HG03108 (cell line): ENCODE measurements around the gene COL6A3.

Experiments used
- ATAC-seq: cut with Tn5 transposase; IDR thresholded peaks from one replicate; pipeline ENCODE4 v1.9.1; 2021; ENCODE audit warnings: moderate library complexity; ENCODE audit not compliant: unreplicated experiment

Gene COL6A3

DNA sequence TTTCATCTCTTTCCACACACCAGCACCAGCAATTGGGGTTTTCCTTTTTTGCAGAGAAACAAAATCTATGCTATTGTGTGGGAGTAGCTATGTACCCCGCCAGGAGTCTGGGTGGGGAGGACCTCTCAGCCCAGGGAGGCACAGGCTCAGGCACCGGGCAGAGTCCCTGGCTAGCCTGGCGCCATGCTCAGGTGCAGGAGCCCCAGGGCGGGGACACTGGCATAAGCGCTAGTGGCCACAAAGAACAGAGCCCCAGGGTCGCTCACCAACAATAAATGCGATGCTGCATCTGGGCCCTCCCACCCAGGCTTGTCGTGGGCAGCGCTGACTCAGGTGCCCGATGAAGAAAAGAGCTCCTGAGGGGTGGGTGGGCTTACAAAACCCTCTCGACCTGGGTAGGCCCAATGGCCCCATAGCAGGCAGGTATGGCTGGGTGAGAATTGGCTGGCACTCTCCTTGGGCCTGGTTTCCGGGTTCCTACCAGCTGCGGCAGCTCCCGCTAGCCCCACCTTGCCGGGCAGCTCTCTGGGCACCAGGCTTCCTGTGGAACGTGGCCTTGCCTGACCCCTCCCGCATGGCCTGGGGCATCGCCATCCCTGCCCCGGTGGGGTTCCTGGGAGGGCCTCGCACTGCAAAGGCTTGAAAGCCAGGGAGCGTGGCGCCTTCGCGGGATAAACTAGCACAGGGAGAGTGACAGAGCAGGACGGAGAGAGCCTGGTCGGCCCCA is 31.8 kb upstream of the COL6A3 start:
- no peak for ATAC-seq

GRCh38 chr2:237444071-237444470 is 30.1 kb upstream of the COL6A3 start:
- no peak for ATAC-seq

DNA sequence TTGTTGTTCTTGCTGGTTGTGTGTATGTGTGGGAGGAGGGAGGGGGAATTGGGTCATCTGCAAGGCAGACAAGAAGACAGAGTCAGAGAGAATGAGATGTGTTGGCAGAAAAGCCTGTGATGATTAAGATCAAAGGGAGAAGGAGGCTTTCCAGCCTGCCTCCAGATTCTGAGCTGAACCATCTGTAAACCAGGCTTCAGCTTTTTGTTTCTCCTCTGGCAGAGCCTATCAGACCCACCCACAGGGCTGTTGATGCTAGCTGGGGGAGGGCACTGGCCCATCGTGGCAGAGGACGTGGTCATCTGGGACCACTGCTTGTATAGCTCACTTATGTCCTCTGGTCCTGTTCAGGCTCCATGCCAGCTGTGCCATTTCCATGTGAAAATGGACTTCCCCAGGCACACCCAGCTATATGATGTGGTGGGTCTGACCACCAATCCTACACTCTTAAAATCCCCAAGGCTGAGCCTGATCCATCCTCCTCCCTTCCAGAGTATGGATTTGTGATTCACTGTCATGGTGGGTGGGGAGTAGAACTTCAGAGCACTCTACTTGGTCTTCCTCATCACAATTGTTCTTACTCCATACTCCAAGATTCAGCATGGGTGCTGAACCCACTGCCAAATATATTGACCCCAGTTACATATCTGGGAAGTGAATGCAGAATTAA is 27.8 kb upstream of the COL6A3 start:
- no peak for ATAC-seq

DNA sequence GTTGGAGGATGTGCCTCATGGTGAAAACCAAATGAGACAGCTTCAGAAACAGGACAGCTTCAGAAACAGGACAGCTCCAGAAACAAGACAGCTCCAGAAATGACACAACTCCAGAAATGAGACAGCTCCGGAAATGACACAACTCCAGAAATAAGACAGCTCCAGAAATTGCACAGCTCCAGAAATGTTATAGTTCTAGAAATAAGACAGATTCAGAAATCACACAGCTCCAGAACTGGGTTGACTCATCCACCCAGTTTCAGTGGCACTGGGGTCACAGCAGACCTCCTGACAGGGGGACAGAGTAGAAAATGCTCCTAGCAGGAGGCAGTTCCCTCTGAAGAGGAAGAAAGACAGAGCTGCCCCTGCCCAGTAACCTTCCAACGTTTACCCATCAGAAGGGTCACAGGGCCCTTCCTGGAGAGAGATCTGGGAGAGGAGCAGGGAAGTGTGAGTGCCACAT is 26.9 kb upstream of the COL6A3 start:
- no peak for ATAC-seq

DNA sequence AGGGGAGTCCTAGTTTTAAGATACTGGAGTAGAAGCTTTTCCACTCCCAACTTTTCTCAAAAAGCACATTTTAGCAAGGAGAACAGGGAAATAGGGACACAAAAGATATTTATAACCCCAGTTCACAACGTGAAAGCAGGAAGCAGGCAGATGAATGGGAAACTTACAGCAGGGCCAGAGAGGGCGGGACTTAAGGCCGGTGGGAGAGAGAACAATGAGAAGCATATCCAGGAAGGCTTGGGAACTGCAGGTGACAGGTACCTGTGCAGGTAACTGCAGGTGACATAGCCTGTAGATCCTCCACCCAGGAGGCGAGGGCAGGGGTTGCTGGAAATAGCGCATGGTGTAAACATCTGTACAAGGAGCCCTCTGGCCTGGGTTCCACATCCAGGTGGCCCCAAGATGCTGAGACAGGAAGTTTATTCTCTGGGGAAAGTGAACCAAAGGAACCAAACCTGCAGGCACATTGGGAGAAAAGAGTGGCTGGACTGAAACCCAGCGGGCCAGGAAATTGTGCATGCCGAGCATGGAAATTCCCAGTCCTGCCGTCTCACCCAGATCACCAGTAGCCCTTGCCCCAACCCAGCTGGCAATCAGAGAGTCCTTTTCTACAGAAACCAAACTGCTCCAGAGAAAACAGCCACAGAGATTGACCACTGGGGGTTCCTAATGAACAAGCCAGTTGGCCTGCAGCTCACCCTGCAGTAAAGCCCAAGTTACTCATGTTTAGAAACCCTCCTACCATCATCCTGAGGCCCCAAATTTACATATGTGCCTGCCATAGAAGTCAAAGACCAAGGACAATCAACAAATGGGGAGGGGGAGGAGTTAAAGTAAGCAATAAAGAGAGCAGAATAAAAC is 24.3 kb upstream of the COL6A3 start:
- no peak for ATAC-seq

DNA sequence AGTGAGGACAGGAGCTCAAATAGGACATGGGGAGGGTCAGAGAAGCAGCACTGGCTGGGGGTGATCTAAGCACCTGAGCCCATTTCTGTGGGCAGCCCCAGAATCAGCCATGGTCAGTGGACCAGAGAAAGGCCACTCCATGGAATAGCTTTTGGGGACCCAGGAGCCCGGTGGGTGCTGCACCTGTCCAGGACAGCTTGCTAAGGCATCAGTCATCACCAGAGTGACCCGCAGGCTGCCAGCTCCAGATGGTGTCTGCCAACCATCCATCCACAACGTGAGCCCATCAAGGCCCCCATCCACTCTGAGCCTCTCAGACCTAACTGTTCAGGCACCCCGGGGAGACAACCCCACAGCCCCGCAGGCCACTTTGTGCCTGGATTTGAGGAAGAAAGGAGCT is 23.6 kb upstream of the COL6A3 start:
- ATAC-seq = no peak

GRCh38 chr2:237435844-237436587 is 22.1 kb upstream of the COL6A3 start:
- ATAC-seq = no peak

DNA sequence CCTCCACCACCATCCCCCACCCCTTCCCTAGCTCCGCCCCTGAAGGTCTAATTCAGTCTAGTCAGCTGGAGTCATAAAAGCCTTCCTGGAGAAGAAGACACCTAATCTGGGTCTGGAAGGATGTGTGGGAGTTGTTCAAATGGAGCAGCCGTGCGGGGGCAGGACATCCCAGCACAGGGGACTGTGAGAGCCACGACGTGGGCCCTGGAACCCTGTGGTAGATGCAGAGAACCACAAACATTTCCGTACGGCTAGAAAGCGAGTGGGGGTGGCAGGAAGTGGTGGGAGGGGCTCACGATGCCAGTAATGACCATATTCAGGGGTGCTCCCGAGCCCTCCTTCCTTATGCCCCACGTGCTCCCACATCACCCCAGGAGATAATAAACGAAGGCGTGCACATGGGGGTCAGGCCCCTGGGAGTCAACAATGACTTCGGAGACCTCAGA is 20.9 kb upstream of the COL6A3 start:
- peak; percentile 84 for ATAC-seq

DNA sequence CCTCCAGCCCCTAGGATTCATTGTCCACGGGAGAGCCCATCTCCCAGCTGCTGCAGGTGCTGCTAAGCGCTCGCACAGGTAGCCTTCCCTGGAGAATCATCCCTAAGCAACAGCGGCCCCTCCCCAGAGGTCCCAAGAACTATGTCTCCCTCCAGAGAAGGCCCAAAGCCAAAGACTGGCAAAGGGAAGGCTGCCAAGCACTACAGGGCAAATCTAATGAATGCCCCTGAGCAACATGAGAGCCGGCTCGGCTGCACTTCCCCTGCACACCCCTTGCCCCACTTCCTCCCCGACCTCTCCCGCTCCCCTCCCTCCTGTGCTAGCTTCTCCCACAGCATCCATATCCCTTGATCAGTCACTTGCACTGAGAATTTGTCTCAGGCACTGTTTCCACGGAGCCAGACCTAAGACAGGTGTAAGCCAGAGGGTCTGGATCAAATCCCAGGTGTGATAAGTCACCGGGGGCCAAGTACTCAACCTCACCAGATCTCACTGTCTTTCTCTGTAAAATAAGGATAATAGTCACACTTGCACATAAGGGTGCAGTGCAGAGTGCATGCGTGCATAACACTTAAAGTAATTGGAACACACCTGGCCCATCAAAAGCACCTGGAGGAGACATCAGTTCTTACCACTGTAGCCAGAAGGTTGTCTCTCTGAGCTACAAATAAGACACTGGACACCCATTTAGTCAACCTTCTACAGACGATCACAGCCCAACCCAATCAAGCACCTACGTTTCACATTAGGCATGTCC is 20.1 kb upstream of the COL6A3 start:
- ATAC-seq = no peak

DNA sequence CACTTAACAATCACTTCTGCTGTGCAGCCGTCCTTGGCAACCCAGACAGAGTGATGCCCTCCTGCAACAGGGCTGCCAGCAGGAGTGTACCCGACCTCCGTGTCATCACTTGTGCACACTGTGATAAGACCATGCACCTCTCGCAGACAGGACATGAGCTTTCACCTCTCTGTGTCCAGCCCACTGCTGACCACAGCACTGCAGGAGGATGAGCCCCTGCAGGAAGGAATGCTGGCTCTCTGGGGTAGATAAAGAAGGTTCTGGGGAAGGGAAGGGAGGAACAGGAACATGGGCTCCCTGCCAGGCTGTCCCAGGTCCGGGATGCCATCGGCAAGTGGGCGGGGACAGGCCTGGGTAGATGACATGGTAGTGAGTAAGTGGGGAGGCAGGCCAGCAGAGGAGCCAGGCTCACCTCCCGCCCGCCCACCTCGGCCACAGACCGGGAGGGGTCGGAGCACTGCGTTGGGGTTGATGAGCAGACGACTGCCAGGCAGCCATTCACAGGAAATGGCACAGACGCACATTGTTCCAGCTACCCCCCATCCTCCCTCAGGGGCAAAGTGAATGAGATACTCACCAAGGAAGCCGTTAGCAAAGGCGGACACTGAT is 18.6 kb upstream of the COL6A3 start:
- ATAC-seq = no peak

GRCh38 chr2:237431837-237432236 is 17.9 kb upstream of the COL6A3 start:
- no peak for ATAC-seq

DNA sequence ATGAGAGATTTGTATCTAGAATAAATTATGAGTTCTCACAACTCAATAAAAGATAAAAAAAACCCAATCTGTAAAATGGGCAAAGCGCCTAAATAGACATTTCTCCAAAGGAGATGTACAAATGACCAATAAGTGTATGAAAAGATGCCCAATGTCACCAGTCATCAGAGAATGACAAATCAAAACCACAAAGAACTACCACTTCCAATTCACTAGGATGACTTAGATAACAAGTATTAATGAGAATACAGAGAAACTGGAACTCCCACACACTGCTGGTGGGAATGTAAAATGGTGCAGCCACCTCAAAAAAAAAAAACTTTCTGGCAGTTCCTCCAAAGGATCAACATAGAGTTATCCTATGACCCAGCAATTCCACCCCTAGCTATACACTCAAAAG is 17.4 kb upstream of the COL6A3 start:
- ATAC-seq = no peak

DNA sequence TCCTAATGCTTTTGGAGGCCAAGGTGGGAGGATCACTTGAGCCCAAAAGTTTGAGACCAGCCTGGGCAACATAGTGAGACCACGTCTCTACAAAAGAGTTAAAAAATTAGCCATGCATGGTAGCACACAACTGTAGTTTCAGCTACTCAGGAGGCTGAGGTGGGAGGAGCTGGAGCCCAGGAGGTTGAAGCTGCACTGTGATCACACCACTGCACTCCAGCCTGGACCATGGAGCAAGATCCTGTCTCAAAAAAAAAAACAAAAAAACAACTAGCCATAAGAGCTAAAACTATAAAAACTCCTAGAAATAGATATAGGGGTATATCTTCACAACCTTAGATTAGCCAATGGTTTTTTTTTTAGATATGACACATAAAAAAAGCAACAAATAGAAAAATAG is 16.9 kb upstream of the COL6A3 start:
- no peak for ATAC-seq

DNA sequence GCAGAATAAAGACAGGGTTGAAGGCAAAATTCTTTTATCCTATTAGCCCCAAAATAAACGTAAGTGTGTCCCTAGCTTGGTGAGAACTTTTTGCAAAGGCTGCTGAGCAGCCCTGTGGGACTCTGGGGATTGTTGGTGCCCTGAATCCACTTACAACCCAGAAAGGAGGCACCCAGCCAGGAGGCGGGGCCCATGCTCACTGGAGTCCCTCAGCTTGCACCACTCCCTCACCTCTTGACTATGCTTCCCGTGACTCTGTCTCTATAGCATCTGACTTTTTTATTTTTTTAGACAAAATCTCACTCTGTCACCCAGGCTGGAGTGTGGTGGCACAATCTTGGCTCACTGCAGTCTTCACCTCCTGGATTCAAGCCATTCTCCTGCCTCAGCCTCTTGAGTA is 15.8 kb upstream of the COL6A3 start:
- no peak for ATAC-seq

DNA sequence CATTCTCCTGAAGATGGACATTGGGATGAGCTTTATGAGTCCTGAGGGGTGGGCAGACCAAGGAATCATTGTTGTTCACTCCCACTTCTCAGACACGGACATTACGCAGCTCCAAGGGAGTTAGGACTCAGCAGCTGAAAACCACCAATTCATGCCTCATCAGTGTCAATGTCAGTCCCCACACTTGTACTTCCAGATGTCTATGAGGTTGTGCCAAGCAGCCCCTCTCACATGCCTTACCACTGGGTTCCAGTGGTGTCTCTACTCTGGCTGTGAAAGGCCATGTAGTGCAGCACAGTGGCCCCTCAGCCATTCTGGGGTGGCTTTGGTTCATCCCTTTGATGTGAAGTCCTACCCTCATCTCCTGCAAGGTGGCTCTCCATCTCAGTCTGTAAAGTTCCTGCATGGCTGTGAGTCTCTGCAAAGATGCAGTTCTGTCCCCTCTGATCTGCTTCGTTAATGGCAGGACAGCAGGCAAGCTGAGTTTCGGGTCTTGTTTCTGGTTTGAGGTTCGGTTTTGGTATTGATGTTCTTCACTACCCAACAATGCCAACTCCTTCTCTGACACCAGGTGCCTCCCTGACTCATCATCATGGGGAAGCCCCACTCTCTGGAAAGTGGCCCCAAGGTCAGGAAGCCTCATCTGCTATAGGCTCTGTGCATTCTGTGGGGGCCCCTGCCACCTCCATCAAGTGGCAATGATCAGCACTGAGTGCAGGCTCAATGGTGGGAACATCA is 14.0 kb upstream of the COL6A3 start:
- ATAC-seq = peak; percentile 77

DNA sequence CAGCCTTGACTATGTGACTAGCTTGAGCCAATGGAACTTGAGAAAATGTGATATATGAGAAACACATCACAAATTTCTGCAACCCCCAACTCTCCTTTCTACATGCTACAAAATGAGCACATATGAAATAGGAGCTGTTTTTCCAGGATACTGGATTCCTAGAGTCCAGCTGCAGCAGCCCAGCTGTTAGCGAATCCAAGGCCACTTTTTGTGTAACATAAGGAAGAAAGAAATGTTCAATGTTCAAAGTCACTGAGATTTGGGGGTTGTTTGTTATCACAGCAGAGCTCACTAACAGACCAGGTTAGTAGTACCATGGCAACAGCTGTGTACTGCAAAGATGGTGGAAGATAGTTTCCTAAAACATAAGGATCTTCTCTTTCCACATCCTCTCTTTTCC is 12.6 kb upstream of the COL6A3 start:
- no peak for ATAC-seq

DNA sequence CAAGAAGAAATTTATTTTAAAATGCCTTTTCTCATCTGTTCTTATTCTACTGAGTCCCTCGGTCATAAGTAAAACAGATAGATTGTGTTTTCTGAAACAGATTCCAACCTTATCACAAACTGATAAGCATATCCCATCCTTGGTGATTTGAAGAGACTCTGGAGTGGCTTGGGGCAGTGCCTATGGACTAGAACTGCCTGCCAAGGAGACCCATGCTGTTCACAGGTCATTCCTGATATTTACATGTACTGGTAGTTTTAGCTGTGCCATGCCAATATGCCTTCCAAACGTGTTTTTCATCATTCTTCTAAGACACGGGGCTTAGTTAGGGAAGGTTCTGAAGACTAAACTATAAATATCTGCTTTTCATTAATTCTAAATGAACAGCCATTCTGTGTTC is 11.4 kb upstream of the COL6A3 start:
- ATAC-seq = no peak

GRCh38 chr2:237424544-237424943 is 10.6 kb upstream of the COL6A3 start:
- ATAC-seq = no peak

DNA sequence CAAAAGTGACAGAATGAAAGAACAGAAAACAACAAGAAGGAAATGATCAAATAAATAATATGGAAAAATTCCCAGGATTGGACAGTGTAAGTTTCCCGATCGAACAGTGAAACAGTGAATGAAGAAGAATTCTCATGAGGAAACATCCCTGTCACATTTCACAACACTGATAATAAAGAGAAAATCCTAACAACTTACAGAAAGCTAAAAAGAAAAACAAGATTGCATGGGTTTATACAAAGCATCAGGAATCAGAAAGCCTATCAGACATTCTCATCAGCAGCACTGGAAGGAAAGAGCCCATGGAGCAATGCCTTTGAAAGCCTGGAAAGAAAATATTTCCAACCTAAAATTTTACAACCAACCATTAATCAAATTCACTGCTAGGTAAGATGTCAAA is 9.9 kb upstream of the COL6A3 start:
- ATAC-seq = no peak
